Liver (tissue), 3 donors: ENCODE measurements around the gene ACTN4.

Source experiments
- FOXA1 ChIP-seq: IDR thresholded peaks from 2 replicates; pipeline ENCODE4 v1.6.1; 2016; ENCODE audit warnings: antibody characterized with exemption
- NR2F2 ChIP-seq: IDR thresholded peaks from 2 replicates; pipeline ENCODE4 v1.6.1; 2016; ENCODE audit warnings: antibody characterized with exemption
- TAF1 ChIP-seq: conservative IDR thresholded peaks from 2 replicates; pipeline ENCODE4 v1.6.1; 2016; ENCODE audit warnings: antibody characterized with exemption, mild to moderate bottlenecking
- TF ChIP-seq, protein P1 (sequence below): fragments of 150-350 bp; IDR thresholded peaks from 2 replicates; pipeline ENCODE4 v1.5.1; 2017; ENCODE audit warnings: improper control_type of control experiment, low read depth, low read length; ENCODE audit not compliant: missing input control
- TF ChIP-seq, protein P2 (sequence below): IDR thresholded peaks from 2 replicates; pipeline ENCODE4 v1.6.1; 2016; ENCODE audit warnings: antibody characterized with exemption
- TF ChIP-seq, protein P3 (sequence below): IDR thresholded peaks from 2 replicates; pipeline ENCODE4 v1.6.1; 2016; ENCODE audit warnings: antibody characterized with exemption, mild to moderate bottlenecking
- donor health status: healthy.
- donor health status: healthy.

DNA sequence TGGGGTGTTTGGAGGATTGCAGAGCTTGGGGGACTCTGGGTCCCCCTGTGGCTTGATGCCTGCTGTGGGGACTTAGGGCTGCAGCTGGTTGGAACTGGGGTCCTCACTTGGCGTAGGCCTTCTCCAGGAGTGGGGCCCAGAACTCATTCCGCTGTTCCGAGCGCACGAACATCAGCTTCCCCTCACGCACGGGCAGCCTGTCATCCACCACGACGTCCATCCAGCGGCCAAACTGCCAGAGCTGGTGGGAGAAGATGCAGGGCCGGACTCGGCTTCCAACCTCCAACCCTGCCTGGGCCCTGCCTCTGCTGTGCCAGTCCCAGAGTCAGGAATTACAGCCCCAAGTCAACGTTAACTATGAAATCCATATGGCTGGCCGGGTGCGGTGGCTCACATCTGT lies 94.2 kb downstream of the ACTN4 start:
- TF ChIP-seq, protein P1, sequence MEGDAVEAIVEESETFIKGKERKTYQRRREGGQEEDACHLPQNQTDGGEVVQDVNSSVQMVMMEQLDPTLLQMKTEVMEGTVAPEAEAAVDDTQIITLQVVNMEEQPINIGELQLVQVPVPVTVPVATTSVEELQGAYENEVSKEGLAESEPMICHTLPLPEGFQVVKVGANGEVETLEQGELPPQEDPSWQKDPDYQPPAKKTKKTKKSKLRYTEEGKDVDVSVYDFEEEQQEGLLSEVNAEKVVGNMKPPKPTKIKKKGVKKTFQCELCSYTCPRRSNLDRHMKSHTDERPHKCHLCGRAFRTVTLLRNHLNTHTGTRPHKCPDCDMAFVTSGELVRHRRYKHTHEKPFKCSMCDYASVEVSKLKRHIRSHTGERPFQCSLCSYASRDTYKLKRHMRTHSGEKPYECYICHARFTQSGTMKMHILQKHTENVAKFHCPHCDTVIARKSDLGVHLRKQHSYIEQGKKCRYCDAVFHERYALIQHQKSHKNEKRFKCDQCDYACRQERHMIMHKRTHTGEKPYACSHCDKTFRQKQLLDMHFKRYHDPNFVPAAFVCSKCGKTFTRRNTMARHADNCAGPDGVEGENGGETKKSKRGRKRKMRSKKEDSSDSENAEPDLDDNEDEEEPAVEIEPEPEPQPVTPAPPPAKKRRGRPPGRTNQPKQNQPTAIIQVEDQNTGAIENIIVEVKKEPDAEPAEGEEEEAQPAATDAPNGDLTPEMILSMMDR: no peak
- TF ChIP-seq, protein P2, sequence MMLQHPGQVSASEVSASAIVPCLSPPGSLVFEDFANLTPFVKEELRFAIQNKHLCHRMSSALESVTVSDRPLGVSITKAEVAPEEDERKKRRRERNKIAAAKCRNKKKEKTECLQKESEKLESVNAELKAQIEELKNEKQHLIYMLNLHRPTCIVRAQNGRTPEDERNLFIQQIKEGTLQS: no peak
- TF ChIP-seq, protein P3, sequence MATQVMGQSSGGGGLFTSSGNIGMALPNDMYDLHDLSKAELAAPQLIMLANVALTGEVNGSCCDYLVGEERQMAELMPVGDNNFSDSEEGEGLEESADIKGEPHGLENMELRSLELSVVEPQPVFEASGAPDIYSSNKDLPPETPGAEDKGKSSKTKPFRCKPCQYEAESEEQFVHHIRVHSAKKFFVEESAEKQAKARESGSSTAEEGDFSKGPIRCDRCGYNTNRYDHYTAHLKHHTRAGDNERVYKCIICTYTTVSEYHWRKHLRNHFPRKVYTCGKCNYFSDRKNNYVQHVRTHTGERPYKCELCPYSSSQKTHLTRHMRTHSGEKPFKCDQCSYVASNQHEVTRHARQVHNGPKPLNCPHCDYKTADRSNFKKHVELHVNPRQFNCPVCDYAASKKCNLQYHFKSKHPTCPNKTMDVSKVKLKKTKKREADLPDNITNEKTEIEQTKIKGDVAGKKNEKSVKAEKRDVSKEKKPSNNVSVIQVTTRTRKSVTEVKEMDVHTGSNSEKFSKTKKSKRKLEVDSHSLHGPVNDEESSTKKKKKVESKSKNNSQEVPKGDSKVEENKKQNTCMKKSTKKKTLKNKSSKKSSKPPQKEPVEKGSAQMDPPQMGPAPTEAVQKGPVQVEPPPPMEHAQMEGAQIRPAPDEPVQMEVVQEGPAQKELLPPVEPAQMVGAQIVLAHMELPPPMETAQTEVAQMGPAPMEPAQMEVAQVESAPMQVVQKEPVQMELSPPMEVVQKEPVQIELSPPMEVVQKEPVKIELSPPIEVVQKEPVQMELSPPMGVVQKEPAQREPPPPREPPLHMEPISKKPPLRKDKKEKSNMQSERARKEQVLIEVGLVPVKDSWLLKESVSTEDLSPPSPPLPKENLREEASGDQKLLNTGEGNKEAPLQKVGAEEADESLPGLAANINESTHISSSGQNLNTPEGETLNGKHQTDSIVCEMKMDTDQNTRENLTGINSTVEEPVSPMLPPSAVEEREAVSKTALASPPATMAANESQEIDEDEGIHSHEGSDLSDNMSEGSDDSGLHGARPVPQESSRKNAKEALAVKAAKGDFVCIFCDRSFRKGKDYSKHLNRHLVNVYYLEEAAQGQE: no peak
- TF ChIP-seq FOXA1 (no peak), TAF1 (no peak), NR2F2 (no peak)
